ENCODE measurements around the gene UBB. TPM values are rescaled to one million over a fixed set of nuclear protein-coding genes. Genes with fewer than 3 reads are reported as not detected.

UBB gene
- total RNA-seq, 2 experiments from 2014 or later, result 1,291 to 2,854 TPM

DNA sequence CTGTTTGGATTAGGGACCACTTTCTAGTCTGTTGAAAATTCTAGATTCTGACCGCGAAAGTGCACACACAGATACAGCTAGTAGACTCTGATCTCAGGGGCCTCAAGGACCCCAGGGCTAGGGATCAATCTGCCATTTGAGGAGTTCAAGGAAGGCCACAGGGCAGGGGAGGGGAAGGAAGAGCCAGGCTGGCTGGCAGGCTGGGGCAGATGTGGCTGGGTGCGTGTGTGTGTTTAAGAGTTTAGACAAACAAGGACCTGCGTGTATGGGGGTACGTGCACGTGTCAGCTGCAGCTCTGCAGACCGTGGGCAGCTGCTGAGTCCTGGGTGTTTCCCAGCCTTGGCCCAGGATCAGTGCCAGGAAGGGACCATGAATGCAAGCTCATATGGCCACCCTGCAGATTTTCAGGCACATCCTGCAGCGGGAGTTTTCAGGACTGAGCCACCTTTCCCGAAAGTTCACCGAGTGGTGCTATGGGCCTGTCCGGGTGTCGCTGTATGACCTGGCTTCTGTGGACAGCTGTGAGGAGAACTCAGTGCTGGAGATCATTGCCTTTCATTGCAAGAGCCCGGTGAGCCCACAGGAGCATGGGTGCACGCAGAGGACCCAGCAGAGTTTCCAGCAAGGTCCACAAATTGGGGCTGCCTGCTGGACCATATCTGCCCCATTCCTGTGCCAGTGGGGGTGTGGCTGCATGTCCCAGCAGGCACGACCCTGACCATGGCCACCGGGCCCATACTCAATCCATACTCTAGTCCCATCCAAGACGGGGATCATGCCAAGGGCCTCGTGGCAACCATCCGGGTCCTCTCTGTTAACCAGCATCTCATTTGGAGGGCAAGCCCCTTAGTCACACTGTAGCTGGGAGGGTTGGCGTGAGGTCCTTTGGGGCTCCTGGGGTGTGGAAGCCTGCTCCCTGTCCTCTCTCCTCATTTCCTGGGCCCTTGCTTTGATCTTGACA is 45.1 kb downstream of the UBB start:
- Histone ChIP-seq H3K27ac (ENCODE audit: low read depth, low read length, poor library complexity, severe bottlenecking) (no peak overlapping the region), H4K20me1 (ENCODE audit: insufficient read depth, low read length) (no peaks in the 10 kb centered on the region), H3K4me2 (ENCODE audit: low read length) (no peak overlapping the region), H2AFZ (ENCODE audit: low read length) (no peak overlapping the region), H3K79me2 (ENCODE audit: insufficient read depth, low read depth, low read length) (no peaks in the 10 kb centered on the region), H3K36me3 (ENCODE audit: insufficient read depth, low read length) (no peaks in the 10 kb centered on the region), H3K9me2 (ENCODE audit: insufficient read depth, low read length) (no peaks in the 10 kb centered on the region), H3K4me3 (ENCODE audit: low read depth, low read length, poor library complexity, severe bottlenecking) (no peak overlapping the region), H3K9me3 (ENCODE audit: low read length) (no peaks in the 10 kb centered on the region), H3K4me1 (ENCODE audit: insufficient read depth, low read length, poor library complexity, severe bottlenecking) (no peaks in the 10 kb centered on the region)
- ChIA-PET POLR2A (no interaction called here), CTCF (ENCODE audit: unreplicated experiment) (no interaction called here)
- no TSS peak for BruUV-seq (replicated peaks)
- DNase-seq (ENCODE audit: low spot score), result no peak
- no peak for TF ChIP-seq EZH2phosphoT487 (IDR thresholded peaks at IDR 0.05; ENCODE audit: borderline replicate concordance, low read depth, low read length)
- TF ChIP-seq, protein P1, sequence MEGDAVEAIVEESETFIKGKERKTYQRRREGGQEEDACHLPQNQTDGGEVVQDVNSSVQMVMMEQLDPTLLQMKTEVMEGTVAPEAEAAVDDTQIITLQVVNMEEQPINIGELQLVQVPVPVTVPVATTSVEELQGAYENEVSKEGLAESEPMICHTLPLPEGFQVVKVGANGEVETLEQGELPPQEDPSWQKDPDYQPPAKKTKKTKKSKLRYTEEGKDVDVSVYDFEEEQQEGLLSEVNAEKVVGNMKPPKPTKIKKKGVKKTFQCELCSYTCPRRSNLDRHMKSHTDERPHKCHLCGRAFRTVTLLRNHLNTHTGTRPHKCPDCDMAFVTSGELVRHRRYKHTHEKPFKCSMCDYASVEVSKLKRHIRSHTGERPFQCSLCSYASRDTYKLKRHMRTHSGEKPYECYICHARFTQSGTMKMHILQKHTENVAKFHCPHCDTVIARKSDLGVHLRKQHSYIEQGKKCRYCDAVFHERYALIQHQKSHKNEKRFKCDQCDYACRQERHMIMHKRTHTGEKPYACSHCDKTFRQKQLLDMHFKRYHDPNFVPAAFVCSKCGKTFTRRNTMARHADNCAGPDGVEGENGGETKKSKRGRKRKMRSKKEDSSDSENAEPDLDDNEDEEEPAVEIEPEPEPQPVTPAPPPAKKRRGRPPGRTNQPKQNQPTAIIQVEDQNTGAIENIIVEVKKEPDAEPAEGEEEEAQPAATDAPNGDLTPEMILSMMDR (conservative IDR thresholded peaks at IDR 0.05; ENCODE audit: low read length), result no peak
- intact Hi-C loops (cut with micrococcal nuclease; ENCODE audit: unreplicated experiment), result no loop called here

DNA sequence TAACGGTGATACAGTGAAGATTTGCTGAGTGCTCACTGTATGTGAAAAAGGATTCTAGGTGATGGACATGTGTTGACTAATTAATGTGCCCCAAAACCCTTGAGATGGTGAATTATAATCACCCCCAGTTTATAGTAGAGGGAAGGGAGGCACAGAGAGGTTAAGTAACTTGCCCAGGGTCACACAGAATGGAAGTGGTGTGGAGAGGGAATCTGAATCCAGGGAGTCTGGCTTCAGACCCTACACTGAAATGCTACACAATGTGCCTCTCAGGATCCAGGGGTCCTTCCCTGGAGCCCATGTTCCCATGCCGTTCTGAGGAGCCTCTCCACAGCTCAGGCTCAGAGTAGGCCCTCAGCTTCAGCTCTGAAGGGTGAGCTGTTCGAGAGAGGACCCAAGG is 46.1 kb downstream of the UBB start:
- DNase-seq (ENCODE audit: low spot score), result no peak
- Histone ChIP-seq H3K36me3 (ENCODE audit: insufficient read depth, low read length) (no peaks in the 10 kb centered on the region), H3K27ac (ENCODE audit: low read depth, low read length, poor library complexity, severe bottlenecking) (no peak overlapping the region), H3K9me2 (ENCODE audit: insufficient read depth, low read length) (no peaks in the 10 kb centered on the region), H3K4me3 (ENCODE audit: low read depth, low read length, poor library complexity, severe bottlenecking) (no peak overlapping the region), H3K79me2 (ENCODE audit: insufficient read depth, low read depth, low read length) (no peaks in the 10 kb centered on the region), H3K4me2 (ENCODE audit: low read length) (no peak overlapping the region), H4K20me1 (ENCODE audit: insufficient read depth, low read length) (no peaks in the 10 kb centered on the region), H3K9me3 (ENCODE audit: low read length) (no peaks in the 10 kb centered on the region), H2AFZ (ENCODE audit: low read length) (no peak overlapping the region), H3K4me1 (ENCODE audit: insufficient read depth, low read length, poor library complexity, severe bottlenecking) (no peaks in the 10 kb centered on the region)
- ChIA-PET CTCF (ENCODE audit: unreplicated experiment) (interaction anchor here (1.1 to 2.0 kb wide), 4 partner anchors 9 to 12 kb away, joined by 3 to 10 read pairs (median 4); no protein-coding TSS in a partner anchor), POLR2A (interaction anchor here (1.0 to 1.4 kb wide), 2 partner anchors 24 to 77 kb away, joined by 3 to 4 read pairs; no protein-coding TSS in a partner anchor)
- no TSS peak for BruUV-seq (replicated peaks)
- TF ChIP-seq, protein P1 (conservative IDR thresholded peaks at IDR 0.05; ENCODE audit: low read length), result no peak
- TF ChIP-seq EZH2phosphoT487 (IDR thresholded peaks at IDR 0.05; ENCODE audit: borderline replicate concordance, low read depth, low read length), result no peak
- intact Hi-C loops (cut with micrococcal nuclease; ENCODE audit: unreplicated experiment), result no loop called here
